Measurements from ENCODE around the gene PIAS4.

Gene PIAS4

DNA sequence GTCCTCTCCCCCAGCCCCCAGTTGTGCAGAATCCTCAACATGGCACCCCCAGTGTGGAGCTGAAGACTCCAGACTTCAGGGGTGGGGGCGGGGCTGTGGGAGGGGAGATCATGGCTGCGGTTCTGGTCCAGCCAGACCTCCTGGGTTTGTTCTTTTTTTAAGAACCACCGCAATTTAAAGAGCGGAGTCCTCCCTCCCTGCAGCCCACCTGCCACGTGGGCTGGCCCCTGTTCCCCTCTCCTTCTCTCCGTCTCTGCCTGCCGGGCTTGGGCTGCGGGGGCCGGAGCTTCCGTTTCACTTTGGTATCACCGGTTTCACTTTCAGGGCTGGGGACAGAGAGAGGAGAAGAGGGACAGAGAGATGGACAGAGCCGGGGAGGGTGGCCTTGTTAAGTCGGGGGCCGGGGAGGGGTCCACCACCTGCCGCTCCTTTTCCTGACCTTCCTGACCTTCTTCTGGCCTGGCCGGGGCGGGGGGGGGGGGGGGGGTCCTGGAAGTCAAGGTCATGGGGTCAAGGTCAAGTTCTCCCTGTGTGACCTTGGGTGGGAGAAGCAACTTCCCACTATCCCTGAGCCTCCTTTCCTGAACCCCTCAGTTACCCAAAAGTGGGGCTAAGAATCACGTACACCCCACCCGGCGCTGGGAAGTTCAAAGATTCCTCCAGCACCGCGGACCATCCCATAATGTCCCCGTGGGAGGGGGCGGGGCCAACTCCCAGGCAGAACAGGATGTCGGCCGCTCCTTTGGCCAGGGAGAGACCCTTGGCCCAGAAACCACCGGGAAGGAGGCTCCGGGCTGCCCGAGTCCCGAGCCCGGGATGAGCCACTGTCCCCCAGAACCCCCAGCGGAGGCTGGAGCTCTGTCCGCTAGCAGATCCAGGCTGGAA is 70.5 kb downstream of the PIAS4 start:
- DNase-seq (ENCODE audit: low read depth) = no peak

DNA sequence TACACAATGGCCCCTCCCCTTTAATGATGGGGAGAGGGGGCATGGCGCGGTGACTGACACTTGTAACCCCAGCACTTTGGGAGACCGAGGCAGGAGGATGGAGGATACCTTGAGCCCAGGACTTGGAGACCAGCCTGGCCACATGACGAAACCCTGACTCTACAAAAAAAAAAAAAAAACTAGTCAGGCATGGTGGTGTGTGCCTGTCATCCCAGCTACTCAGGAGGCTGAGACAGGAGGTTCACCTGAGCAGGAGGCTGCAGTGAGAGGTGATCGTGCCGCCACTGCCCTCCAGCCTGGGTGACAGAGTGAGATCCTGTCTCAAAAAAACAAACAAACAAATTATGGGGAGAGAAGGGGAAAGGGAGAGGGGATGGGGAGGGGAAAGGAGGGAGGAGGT is 72.9 kb downstream of the PIAS4 start:
- no peak for DNase-seq (ENCODE audit: low read depth)

DNA sequence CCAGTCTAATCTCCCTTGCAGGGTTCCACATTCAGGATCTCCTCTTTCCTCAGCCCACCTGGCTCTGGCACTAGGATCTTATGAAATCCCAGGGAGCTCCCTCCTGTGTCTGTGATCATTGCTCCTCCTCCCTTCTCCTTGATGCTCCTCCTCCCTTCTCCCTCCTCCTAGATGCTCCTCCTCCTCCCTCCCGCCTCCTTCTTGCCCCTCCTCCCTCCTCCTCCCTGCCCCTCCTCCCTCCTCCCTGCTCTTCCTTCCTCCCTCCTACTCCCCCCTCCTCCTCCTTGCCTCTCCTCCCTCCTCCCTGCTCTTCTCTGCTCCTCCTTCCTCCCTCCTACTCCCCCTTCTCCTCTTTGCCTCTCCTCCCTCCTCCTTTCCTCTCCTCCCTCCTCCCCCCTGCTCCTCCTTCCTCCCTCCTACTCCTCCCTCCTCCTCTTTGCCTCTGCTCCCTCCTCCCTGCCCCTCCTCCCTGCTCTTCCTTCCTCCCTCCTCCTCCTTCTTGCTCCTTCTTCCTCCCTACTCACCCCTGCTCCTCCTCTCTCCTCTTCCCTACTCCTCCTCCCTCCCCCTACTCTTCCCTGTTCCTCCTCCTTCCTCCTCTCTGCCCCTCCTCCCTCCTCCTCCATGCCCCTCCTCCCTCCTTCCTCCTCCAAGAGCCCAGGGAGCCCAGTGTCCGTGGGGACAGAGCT is 74.0 kb downstream of the PIAS4 start:
- no peak for DNase-seq (ENCODE audit: low read depth)

DNA sequence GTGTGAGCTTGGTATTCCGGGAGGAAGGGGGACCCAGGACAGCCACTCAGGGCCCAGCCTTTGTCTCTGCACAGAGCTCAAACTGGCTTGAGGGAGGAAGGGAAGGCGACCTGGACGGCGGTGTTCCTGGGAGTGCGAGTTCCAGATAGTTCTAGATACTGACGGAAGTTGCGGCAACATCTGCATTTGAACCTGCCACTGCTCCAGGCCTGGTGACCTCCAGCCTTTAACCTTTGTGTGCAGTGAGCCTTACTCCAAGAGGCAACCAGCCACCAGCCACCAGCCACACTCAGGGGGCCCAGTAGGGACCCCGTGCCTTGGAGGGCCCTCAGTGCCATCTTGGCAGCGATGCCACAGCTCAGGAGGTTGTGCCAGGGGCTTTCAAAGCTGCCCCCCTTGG is 74.6 kb downstream of the PIAS4 start:
- no peak for DNase-seq (ENCODE audit: low read depth)

DNA sequence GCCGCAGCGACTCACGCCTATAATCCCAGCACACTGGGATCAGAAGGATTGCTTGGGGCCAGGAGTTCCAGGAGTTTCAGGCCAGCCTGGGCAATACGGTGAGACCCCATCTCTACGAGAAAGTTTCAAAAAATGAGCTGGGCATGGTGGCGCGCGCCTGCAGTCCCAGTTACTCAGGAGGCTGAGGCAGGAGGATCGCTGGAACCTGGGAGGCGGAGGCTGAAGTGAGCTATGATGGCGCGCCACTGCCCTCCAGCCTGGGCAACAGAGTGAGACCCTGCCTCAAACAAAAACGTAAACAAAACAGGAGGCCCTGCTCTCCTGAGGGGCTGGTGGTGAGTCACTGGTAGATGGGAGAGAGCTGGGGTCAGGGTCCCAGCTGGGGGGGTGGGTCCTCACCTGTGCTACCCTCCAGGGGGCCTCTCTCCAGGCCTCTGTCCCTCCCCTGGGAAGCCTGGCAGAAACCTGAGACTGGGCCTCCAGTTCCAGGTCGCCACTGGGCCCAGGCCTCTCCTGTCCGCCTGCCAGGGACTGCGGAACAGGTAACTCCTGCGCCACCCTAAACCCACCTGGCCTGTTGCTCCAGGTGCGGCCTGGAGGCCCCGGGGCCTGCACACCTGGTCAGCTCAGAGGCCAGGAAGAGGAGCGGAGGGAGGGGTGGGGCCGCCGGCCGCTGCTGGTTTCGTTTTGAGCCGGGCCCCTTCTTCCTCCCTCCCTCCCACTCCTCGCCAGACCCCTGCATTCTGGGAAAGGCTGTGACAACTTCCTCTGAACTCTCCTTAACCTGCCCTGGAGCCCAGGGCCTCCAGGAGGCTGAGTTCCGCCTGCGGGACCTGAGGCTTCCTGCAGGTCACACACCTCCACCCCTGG is 76.4 kb downstream of the PIAS4 start:
- no peak for DNase-seq (ENCODE audit: low read depth)

DNA sequence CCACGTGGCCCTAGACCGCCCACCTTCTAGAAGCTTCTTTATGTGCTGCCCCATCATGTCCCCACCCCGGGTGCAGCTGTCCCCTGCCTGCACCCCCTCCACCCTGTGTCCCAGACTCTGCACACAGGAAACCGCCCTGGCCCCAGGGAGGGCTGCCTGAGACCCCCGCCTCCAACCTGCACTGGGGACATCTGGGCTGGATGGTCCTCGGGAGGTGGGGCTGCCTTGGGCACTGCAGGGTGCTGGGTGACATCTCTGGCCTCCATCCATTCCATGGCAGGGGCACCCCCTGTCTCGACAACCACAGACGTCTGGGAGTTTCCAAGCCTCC is 77.0 kb downstream of the PIAS4 start:
- DNase-seq (ENCODE audit: low read depth) = no peak

DNA sequence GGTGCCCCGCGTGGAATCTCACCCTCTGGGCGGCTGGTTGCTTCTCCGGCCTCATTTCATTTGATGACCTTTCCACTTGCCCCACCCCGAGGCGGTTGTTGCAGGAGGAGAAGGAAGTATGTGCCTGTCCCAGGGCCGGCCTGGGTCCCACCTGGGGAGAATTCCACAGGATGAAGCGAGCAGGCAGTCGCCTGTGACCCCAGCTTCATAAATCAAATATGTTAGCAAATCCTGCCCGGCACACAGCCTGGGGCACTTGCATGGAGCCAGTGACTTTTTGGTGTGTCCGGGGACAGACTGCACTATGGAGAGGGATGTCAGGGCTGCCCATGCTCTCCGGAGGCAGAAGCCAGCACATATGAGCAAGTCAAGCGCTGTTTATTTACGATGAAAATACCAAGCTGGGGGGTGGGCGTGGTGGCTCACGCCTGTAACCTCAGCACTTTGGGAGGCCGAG is 78.9 kb downstream of the PIAS4 start:
- no peak for DNase-seq (ENCODE audit: low read depth)

DNA sequence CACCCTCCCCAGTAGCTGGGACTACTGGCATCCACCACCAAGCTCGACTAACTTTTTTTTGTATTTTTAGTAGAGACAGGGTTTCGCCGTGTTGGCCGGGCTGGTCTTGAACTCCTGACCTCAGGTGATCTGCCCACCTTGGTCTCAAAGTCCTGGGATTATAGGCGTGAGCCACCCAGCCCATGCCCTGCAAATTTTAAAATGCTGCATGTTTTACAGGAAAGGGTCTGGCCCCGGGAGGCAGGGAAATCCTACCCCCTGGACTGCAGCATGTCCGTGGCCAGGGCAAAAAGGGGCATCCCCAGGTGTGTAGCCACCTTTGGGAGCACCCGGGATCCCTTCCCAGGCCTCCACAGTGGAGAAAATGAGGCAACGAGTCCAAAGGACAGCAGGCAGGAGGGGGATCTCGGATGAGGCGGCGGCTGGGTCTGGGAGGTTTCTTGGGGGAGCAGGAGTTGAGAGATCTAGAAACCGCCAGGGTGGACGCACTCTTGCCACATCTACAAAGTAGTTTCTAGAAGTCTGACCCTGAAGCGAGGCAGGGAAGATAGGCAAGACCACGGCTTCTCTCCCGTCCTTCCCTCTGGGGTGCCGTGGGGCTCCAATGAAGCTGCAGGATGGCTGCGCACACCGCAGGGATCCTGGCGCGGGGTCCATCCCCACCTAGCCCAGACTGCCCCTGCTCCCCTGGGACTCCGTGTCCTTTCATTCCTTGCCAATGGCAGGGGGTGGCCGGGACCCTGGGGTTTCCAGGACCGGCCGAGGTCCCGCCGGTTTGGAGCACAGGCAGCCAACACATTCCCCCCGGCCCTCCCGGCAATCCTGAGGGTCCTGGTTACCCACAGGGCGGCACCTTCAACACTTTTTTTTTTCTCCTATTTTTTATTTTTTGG is 80.5 kb downstream of the PIAS4 start:
- no peak for DNase-seq (ENCODE audit: low read depth)

DNA sequence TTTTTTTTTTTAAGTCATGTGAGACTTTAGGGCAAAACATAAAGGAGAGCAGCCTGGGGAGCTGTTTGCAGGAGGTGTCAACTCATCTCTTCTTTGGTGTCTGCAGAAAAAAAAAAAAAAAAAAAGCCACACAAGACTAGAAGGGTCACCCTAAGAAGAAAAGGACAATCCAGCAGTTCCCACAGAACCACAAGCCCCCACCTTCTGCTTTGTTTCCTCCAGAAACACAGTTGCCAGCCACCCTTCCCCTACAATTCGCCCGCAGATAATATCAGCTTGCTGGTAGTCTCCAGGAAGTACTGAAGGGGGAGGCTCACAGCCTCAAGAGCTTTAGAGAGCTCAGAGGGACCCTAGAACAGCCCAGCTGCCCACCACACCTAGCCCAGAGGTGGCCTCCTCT is 81.4 kb downstream of the PIAS4 start:
- DNase-seq (ENCODE audit: low read depth) = no peak
